Skin epidermis (tissue), 12 donors: Measurements from ENCODE around the gene INS.

Experiments
- H3K27ac ChIP-seq, 21 experiments: fragments of 200-600 bp; sonication (generic) in 11 of 21; one replicate each; pipeline ENCODE4 v1.5.0; 2020; ENCODE audit warnings: mild to moderate bottlenecking in 3 of 21, inconsistent platforms in 2 of 21, moderate library complexity in 2 of 21
- H3K4me3 ChIP-seq, 7 experiments: fragments of 200-600 bp; sonication (generic) in 2 of 7; one replicate each; pipeline ENCODE4 v1.5.0; 2020; ENCODE audit warnings: inconsistent platforms in 2 of 7, mild to moderate bottlenecking in 2 of 7, moderate library complexity in 1 of 7

The INS gene

DNA sequence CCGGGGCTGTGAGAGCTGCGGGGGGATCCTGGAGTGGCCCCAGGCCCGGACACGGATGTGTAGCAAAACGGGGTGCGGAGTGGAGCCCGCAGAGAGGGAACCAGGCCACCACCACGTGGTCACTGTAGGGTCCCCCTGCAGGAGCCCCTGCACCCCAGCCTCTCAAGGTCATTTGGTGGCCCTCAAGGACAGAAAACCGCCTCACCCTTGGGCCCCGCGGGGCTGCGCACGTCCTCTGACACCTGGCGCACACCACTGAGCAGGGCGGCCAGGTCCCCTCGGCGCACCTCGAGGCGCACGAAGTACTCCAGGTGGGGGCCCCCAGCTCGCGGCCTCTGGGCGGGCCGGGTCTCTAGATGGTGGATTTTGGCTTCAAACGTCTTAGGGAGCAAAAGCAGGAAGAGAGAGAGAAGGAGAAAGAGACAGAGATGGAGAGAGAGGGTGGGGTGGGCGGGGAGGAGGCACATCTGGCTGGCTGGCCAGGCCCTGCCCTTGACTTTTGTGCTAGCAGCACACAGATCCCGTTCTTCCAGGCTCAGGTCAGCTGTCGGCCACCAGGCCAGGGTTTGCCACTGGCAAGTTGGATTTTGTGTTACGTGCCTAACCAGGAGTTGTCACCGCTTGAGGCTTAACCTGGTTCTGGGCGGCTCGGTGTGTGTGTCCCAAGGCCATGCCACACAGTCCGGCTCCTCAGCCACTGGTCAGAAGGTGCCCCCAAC, 7.4 kb upstream of the INS start:
- no peak overlapping the region for H3K27ac ChIP-seq

GRCh38 chr11:2167141-2168045, 6.4 kb upstream of the INS start:
- Histone ChIP-seq H3K27ac (no peak overlapping the region), H3K4me3 (no peak overlapping the region)

More for the DNA sequence above, 7.4 kb upstream of the INS start:
- H3K4me3 ChIP-seq, result no peak overlapping the region

DNA sequence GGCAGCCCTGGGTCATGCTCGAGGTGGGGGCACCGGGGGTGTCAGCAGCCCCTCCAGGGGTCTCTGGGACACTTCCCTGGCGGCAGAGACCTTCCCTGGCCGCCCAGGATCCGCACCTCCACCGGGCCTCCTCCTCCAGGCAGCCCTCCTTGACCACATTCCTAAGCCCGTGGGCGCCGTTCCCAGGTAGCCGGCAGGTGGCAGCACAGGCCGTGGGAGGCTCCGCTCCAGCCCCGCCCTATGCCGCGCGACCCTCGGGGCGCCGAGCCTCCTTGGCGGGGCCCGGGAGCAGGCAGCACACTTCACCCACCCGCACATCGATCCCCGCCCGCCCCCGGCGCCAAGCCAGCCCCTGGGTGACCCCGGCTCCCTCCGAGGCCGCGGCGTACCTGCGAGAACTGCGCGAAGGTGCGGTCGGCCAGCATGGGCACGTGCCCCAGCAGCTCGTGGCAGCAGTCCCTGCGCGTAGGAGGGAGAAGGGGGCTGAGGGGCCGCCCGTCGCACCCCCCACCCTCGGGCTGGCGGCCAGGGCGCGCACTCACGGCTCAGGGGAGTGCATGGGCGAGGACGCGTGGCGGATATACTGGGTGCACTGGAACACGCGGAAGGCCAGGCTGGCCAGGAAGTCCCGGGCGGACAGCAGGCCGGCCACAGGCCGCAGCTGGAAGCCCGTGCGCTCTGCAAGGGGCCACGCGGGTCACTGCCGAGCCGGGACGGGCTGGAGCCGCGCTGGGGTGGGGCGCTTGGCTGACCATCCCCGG, 5.3 kb upstream of the INS start:
- H3K27ac ChIP-seq, result no peak overlapping the region
- peak overlapping the region in 1 of 7 experiments; percentile 12 for H3K4me3 ChIP-seq

DNA sequence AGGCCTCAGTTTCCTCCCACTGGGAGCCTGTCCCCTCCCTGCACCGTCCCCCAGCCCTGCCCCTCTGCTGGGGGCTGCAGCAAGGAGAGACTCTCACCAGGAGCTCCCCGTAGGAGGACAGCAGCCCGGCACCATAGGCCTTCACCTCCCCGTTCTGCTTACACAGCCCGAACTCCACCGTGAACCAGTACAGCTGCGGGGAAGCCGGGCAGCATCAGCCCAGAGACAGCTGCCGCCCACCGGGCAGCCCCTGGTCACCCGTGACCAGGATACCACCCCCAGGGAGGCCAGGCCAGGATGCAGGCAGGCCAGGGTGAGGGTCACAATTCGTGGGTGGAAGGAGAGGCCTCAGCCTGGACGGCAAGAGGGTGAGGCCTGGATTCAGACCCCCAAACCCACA, 4.6 kb upstream of the INS start:
- H3K4me3 ChIP-seq, result no peak overlapping the region
- H3K27ac ChIP-seq, result no peak overlapping the region

DNA sequence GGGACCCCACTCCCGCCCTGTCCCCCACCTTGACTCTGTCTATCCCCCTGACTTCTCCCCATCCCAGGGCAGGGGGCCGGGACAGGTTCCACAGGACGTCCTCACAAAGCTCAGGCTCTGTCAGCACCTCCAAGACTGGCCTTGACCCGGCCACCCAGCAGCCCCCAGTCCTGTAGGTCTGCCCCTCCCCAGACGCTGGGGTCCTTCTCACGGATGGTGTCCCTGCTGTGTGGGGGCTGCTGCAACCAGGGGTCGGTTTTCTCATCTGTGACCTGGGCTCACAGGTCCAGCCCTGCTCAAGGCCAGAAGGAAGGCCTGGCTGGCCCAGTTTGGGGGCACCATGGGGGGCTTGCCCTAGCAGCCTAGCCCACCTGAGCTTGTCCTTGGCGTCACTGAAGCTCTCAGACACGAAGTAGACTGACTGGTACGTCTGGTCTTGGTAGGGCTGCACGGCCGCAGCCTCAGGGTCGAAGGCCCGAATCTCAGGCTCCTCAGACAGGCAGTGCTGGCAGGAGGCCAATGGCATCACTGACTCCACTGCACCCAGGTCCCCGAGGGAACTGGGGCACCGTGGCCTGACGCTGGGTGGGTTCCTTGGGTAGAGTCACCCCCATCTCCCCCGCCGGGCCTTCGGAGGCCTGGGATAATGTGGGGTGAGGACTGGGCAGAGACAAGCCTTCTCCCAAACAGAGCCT, 4.0 kb upstream of the INS start:
- Histone ChIP-seq H3K4me3 (no peak overlapping the region), H3K27ac (no peak overlapping the region)

DNA sequence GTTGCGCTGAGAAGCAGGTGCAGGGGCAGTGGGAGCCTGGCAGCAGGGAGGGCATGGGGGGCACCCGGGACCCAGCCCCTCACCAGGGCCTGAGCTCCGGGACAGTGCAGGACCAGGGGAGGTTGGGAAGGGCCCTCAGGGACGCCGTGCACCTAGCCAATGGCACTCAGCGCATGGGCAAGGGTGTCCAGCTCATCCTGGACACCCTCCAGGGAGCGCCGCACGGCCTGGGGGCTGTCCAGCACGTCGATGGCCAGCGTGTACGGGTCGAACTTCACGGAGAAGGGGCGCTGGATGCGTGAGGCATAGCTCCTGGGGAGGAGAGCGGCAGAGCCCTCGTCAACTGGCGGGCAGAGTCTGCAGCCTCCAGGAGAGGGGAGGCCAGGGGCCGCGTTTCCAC, 3.1 kb upstream of the INS start:
- Histone ChIP-seq H3K27ac (no peak overlapping the region), H3K4me3 (no peak overlapping the region)

DNA sequence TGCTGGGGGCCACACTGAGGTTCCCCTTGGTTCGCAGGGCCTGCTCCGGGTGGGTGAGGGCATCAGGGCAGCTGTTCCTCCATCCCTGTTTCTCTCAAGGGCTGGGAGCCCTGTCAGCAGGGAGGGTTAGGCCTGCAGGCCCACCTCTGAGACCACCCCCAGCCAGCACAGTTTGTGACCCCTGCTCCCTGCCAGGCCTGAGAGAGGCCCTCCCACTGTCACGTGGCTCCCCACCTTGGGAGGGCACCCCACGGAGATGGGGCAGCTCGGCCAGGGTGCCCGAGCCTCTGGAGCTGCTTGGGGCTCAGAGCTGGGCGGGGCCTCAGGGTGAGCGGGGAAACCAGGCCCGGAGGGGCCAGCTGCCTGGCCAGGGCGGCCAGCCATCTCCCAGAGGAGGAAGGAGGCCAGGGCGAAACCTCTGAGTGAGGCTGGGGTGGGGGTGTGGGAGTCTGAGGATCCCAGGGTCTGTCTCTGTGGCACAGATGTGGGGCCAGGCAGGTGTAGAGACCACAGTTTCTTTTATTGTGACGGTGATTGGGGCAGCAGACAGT, 2.5 kb upstream of the INS start:
- no peak overlapping the region for H3K27ac ChIP-seq
- no peak overlapping the region for H3K4me3 ChIP-seq

DNA sequence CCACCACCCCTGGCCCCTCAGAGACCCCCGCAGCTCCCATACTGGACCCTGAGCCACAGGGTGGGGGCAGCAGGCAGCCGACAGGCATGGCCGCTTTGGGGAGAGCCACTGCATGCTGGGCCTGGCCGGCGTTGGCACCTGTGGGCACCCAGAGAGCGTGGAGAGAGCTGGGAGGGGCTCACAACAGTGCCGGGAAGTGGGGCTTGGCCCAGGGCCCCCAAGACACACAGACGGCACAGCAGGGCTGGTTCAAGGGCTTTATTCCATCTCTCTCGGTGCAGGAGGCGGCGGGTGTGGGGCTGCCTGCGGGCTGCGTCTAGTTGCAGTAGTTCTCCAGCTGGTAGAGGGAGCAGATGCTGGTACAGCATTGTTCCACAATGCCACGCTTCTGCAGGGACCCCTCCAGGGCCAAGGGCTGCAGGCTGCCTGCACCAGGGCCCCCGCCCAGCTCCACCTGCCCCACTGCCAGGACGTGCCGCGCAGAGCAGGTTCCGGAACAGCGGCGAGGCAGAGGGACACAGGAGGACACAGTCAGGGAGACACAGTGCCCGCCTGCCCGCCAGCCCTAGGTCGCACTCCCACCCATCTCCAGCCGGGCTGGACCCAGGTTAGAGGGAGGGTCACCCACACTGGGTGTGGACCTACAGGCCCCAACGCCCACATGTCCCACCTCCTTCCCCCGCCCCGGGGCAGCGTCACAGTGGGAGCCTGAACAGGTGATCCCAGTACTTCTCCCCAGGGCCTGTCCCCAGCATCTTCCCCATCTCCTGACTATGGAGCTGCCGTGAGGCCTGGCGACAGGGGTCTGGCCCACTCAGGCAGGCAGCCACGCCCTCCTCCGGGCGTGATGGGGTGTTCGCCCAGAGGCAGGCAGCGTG, 1.2 kb downstream of the INS start:
- Histone ChIP-seq H3K4me3 (no peak overlapping the region), H3K27ac (no peak overlapping the region)

DNA sequence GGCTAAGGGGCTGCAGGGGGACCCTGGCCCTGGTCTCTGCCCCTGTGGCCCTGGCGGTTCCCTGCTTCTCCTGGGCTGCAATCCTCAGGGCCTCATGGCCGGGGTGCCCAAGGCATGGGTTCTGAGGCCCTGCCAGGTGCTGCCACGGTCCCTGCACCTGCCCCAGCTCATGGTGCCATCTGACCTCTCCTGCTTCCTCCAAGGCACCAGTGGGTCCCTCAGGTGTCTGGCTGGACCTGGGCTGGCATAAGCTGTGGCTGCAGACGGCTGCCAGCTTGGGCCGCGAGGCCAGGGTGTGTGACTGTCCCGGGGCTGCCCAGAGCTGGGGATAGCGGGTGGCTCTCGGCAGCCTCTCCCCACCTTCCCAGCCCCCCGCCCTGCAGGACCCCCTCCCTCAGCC, 2.0 kb downstream of the INS start:
- no peak overlapping the region for H3K4me3 ChIP-seq
- no peak overlapping the region for H3K27ac ChIP-seq

GRCh38 chr11:2158296-2158737, 2.7 kb downstream of the INS start:
- Histone ChIP-seq H3K27ac (no peak overlapping the region), H3K4me3 (no peak overlapping the region)

DNA sequence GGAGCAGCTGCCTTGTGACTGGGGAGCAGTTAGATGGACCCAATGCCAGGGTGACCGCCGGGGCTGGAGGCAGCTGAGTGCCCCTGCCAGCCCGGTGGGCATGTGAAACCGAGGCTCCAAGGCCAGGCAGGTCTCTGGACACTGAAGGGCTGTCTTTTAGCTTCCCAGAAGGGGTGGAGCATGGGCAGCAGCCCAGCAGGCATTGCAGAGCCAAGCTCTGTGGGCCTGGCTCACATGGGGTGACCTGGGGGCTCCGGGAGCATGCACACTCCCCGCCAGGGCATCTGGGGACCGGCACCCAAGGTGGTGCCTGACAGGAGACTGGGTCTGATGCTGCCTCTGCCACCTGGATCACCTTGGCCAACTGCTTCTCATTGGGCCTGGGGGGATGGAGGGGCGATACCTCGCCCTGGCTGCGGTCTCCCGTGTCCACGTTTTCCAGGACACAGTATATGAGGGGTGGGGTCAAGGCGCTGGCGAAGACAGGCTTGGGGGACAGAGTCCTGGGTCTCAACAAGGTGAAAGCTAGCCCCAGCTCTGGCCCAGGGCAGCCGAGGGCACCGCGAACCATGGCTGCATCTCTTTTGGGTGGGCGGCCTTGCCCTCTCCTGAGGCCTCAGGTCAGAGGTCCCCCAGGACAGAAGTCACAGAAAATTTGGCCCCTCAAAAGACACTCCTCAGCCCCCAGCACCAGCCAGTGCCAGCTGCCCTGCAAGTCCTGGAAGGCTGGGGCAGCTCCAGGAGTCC, 3.5 kb downstream of the INS start:
- Histone ChIP-seq H3K27ac (no peak overlapping the region), H3K4me3 (no peak overlapping the region)

- H3K27ac ChIP-seq, result no peak overlapping the region
- H3K4me3 ChIP-seq, result no peak overlapping the region
Measured at GRCh38 chr11:2156416-2157182, 4.4 kb downstream of the INS start.

- H3K4me3 ChIP-seq, result no peak overlapping the region
- no peak overlapping the region for H3K27ac ChIP-seq
Measured at GRCh38 chr11:2155511-2155910, 5.5 kb downstream of the INS start.

DNA sequence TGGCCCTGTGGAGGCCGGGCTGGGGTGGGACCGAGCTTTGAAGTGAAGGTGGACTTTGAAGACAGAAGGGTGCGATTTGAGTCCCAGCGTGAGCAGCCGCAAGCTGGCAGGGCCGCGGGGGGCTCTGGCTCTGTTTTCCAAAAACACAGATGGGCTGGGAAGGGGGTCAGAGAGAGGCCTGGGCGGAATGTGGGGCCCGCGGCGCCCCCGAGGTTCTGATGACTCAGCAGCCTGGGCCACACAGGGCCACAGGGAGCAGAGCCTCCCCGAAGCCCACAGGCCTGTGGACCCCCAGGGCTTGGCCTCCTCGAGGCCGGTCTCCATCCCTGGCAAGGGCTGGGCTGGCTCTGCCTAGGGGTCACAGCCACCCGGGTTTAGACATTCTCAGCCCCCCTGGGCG, 6.1 kb downstream of the INS start:
- Histone ChIP-seq H3K4me3 (no peak overlapping the region), H3K27ac (no peak overlapping the region)

GRCh38 chr11:2154195-2154585, 6.8 kb downstream of the INS start:
- Histone ChIP-seq H3K4me3 (no peak overlapping the region), H3K27ac (no peak overlapping the region)

DNA sequence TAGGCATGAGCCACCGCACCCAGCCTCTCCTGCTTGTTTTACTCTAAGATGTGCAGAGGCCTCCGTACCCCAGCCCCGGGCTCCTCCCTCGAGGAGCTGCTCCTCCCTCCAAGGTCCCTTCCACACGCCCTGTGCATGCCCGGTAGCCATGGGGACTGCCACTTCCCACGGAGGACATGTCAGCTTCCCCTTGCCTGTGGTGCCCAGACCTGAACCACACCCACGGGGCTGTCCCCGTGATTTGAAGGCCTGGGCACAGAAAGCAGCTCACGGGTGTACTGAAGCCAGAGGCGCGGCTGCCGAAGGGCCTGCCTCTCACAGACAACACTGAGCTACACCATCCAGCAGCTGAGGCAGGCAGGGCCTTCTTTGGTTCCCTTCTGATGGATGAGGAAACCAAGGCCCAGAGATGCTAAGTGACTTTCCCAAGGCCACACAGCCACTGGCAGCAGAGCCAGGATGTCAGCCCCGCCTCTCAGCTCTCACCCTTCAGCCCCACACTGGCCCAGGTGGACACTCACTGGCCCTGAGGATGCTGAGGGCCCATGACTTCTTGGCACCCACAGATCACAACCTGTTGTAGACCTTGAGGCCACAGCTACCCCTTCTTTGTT, 7.3 kb downstream of the INS start:
- Histone ChIP-seq H3K27ac (no peak overlapping the region), H3K4me3 (no peak overlapping the region)
